SK-N-SH treated with all-trans-retinoic acid at 6 μM for 48 hours (cell line): ENCODE measurements around the gene FBXO8.

Experiments used
- ATAC-seq: fragments of 200-7000 bp; cut with Tn5 transposase; 3 replicates; pipeline ENCODE4 v1.9.1; 2020; ENCODE audit warnings: mild to moderate bottlenecking, moderate library complexity
- ARNTL ChIP-seq: fragments of 450-650 bp; formaldehyde crosslinking; IDR thresholded peaks from 2 replicates; pipeline ENCODE4 v1.5.0; 2020; ENCODE audit warnings: low read depth, mild to moderate bottlenecking, moderate library complexity, borderline replicate concordance
- BACH2 ChIP-seq: fragments of 250-450 bp; sonication (Bioruptor Pico); IDR thresholded peaks from 2 replicates; pipeline ENCODE4 v1.9.0; 2021; ENCODE audit warnings: mild to moderate bottlenecking, borderline replicate concordance
- CSDC2 ChIP-seq: fragments of 250-450 bp; sonication (Bioruptor Pico); IDR thresholded peaks from 2 replicates; pipeline ENCODE4 v1.5.0; 2020; ENCODE audit warnings: mild to moderate bottlenecking, moderate library complexity
- ESRRG ChIP-seq: fragments of 250-450 bp; sonication (Bioruptor Pico); IDR thresholded peaks from 2 replicates; pipeline ENCODE4 v1.6.1; 2021; ENCODE audit warnings: mild to moderate bottlenecking
- GLIS3 ChIP-seq: fragments of 250-450 bp; sonication (Bioruptor Pico); IDR thresholded peaks from 2 replicates; pipeline ENCODE4 v1.5.0; 2020; ENCODE audit warnings: mild to moderate bottlenecking, moderate library complexity
- ISL1 ChIP-seq: fragments of 250-450 bp; sonication (Bioruptor Pico); IDR thresholded peaks from 2 replicates; pipeline ENCODE4 v2.1.2; 2022; ENCODE audit warnings: mild to moderate bottlenecking, moderate library complexity
- OSR1 ChIP-seq: fragments of 250-450 bp; sonication (Bioruptor Pico); IDR thresholded peaks from 2 replicates; pipeline ENCODE4 v1.8.0; 2022; ENCODE audit warnings: moderate library complexity, mild to moderate bottlenecking, inconsistent platforms
- PPARA ChIP-seq: fragments of 250-450 bp; sonication (Bioruptor Pico); IDR thresholded peaks from 2 replicates; pipeline ENCODE4 v1.5.0; 2020; ENCODE audit warnings: mild to moderate bottlenecking, borderline replicate concordance
- RARB ChIP-seq: fragments of 250-450 bp; sonication (Bioruptor Pico); IDR thresholded peaks from 2 replicates; pipeline ENCODE4 v1.8.0; 2021; ENCODE audit warnings: mild to moderate bottlenecking, moderate library complexity
- SNAI2 ChIP-seq: fragments of 250-450 bp; sonication (Bioruptor Pico); IDR thresholded peaks from 2 replicates; pipeline ENCODE4 v1.5.0; 2020; ENCODE audit warnings: mild to moderate bottlenecking, moderate library complexity
- TCF4 ChIP-seq: fragments of 250-450 bp; sonication (Bioruptor Pico); IDR thresholded peaks from 2 replicates; pipeline ENCODE4 v1.8.0; 2021; ENCODE audit warnings: mild to moderate bottlenecking, moderate library complexity, borderline replicate concordance
- TOX ChIP-seq: fragments of 250-450 bp; sonication (Bioruptor Pico); IDR thresholded peaks from 2 replicates; pipeline ENCODE4 v1.8.0; 2021; ENCODE audit warnings: mild to moderate bottlenecking, moderate library complexity, borderline replicate concordance
- ZC3H10 ChIP-seq: fragments of 250-450 bp; sonication (Bioruptor Pico); IDR thresholded peaks from 2 replicates; pipeline ENCODE4 v1.5.1; 2021; ENCODE audit warnings: mild to moderate bottlenecking, moderate library complexity
- ZFP30 ChIP-seq: fragments of 450-650 bp; formaldehyde crosslinking; IDR thresholded peaks from 2 replicates; pipeline ENCODE4 v1.5.0; 2022; ENCODE audit warnings: mild to moderate bottlenecking, moderate library complexity
- ZNF565 ChIP-seq: fragments of 450-650 bp; formaldehyde crosslinking; conservative IDR thresholded peaks from 2 replicates; pipeline ENCODE4 v1.5.0; 2020; ENCODE audit warnings: low read depth, mild to moderate bottlenecking, moderate library complexity
- ZNF70 ChIP-seq: fragments of 450-650 bp; formaldehyde crosslinking; IDR thresholded peaks from 2 replicates; pipeline ENCODE4 v1.5.0; 2020; ENCODE audit warnings: mild to moderate bottlenecking, moderate library complexity
- ZNF8 ChIP-seq: fragments of 450-650 bp; formaldehyde crosslinking; IDR thresholded peaks from 2 replicates; pipeline ENCODE4 v1.5.0; 2020; ENCODE audit warnings: mild to moderate bottlenecking, moderate library complexity
- TF ChIP-seq, protein P1 (sequence below): fragments of 250-450 bp; sonication (Bioruptor Pico); IDR thresholded peaks from 2 replicates; pipeline ENCODE4 v1.5.0; 2020; ENCODE audit warnings: mild to moderate bottlenecking, moderate library complexity
- TF ChIP-seq, protein P2 (sequence below): fragments of 250-450 bp; sonication (Bioruptor Pico); IDR thresholded peaks from 2 replicates; pipeline ENCODE4 v1.8.0; 2021; ENCODE audit warnings: low read depth, mild to moderate bottlenecking, moderate library complexity, borderline replicate concordance
- TF ChIP-seq, protein P3 (sequence below): fragments of 250-450 bp; sonication (Bioruptor Pico); IDR thresholded peaks from 2 replicates; pipeline ENCODE4 v1.5.1; 2021; ENCODE audit warnings: mild to moderate bottlenecking, moderate library complexity
- TF ChIP-seq, protein P4 (sequence below): fragments of 250-450 bp; sonication (Bioruptor Pico); IDR thresholded peaks from 2 replicates; pipeline ENCODE4 v1.8.0; 2020; ENCODE audit warnings: mild to moderate bottlenecking, moderate library complexity, borderline replicate concordance
- TF ChIP-seq, protein P5 (sequence below): fragments of 250-450 bp; sonication (Bioruptor Pico); IDR thresholded peaks from 2 replicates; pipeline ENCODE4 v1.5.1; 2020; ENCODE audit warnings: low read depth, mild to moderate bottlenecking, moderate library complexity

The FBXO8 gene

DNA sequence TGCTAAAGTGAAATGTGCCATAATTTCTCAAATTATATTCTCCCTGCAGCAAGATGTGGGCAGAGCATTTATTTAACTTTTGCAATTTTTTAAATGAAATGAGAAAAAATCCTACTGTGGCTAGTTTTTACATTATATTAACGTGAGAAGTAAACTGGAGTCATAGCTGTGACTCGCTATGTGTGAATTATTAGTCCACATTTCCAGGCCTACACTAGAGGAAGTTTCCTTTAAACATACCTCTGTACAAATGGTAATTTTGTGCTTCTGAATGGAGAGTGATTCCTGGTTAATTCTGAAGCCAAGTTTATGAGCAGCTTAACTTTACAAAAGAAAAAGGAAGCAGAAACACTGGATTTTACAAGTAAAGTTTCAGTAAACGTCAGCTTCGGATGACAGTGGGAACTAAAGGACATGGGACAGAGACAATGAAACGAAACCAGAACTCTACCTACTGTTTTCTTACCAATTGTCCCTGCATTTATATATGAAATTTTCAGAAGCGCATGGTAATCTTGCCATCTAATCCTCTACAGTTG is 72.4 kb downstream of the FBXO8 start:
- no peak for TF ChIP-seq OSR1 (CRISPR knock-in tag)
- no peak for TF ChIP-seq ESRRG (CRISPR knock-in tag)
- TF ChIP-seq, protein P1, sequence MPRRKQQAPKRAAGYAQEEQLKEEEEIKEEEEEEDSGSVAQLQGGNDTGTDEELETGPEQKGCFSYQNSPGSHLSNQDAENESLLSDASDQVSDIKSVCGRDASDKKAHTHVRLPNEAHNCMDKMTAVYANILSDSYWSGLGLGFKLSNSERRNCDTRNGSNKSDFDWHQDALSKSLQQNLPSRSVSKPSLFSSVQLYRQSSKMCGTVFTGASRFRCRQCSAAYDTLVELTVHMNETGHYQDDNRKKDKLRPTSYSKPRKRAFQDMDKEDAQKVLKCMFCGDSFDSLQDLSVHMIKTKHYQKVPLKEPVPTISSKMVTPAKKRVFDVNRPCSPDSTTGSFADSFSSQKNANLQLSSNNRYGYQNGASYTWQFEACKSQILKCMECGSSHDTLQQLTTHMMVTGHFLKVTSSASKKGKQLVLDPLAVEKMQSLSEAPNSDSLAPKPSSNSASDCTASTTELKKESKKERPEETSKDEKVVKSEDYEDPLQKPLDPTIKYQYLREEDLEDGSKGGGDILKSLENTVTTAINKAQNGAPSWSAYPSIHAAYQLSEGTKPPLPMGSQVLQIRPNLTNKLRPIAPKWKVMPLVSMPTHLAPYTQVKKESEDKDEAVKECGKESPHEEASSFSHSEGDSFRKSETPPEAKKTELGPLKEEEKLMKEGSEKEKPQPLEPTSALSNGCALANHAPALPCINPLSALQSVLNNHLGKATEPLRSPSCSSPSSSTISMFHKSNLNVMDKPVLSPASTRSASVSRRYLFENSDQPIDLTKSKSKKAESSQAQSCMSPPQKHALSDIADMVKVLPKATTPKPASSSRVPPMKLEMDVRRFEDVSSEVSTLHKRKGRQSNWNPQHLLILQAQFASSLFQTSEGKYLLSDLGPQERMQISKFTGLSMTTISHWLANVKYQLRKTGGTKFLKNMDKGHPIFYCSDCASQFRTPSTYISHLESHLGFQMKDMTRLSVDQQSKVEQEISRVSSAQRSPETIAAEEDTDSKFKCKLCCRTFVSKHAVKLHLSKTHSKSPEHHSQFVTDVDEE (CRISPR knock-in tag): no peak
- no peak for TF ChIP-seq ZFP30 (CRISPR knock-in tag)
- TF ChIP-seq, protein P2, sequence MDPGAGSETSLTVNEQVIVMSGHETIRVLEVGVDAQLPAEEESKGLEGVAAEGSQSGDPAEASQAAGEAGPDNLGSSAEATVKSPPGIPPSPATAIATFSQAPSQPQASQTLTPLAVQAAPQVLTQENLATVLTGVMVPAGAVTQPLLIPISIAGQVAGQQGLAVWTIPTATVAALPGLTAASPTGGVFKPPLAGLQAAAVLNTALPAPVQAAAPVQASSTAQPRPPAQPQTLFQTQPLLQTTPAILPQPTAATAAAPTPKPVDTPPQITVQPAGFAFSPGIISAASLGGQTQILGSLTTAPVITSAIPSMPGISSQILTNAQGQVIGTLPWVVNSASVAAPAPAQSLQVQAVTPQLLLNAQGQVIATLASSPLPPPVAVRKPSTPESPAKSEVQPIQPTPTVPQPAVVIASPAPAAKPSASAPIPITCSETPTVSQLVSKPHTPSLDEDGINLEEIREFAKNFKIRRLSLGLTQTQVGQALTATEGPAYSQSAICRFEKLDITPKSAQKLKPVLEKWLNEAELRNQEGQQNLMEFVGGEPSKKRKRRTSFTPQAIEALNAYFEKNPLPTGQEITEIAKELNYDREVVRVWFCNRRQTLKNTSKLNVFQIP (CRISPR knock-in tag): no peak
- no peak for TF ChIP-seq ZNF565 (CRISPR knock-in tag)
- no peak for TF ChIP-seq TOX (CRISPR knock-in tag)
- no peak for TF ChIP-seq ZNF8 (CRISPR knock-in tag)
- TF ChIP-seq CSDC2 (CRISPR knock-in tag): no peak
- TF ChIP-seq, protein P3, sequence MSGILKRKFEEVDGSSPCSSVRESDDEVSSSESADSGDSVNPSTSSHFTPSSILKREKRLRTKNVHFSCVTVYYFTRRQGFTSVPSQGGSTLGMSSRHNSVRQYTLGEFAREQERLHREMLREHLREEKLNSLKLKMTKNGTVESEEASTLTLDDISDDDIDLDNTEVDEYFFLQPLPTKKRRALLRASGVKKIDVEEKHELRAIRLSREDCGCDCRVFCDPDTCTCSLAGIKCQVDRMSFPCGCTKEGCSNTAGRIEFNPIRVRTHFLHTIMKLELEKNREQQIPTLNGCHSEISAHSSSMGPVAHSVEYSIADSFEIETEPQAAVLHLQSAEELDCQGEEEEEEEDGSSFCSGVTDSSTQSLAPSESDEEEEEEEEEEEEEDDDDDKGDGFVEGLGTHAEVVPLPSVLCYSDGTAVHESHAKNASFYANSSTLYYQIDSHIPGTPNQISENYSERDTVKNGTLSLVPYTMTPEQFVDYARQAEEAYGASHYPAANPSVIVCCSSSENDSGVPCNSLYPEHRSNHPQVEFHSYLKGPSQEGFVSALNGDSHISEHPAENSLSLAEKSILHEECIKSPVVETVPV (CRISPR knock-in tag): no peak
- no peak for TF ChIP-seq ZNF70 (CRISPR knock-in tag)
- TF ChIP-seq RARB (CRISPR knock-in tag): no peak
- TF ChIP-seq ISL1 (CRISPR knock-in tag): no peak
- TF ChIP-seq ARNTL (CRISPR knock-in tag): no peak
- no peak for TF ChIP-seq SNAI2
- TF ChIP-seq, protein P4, sequence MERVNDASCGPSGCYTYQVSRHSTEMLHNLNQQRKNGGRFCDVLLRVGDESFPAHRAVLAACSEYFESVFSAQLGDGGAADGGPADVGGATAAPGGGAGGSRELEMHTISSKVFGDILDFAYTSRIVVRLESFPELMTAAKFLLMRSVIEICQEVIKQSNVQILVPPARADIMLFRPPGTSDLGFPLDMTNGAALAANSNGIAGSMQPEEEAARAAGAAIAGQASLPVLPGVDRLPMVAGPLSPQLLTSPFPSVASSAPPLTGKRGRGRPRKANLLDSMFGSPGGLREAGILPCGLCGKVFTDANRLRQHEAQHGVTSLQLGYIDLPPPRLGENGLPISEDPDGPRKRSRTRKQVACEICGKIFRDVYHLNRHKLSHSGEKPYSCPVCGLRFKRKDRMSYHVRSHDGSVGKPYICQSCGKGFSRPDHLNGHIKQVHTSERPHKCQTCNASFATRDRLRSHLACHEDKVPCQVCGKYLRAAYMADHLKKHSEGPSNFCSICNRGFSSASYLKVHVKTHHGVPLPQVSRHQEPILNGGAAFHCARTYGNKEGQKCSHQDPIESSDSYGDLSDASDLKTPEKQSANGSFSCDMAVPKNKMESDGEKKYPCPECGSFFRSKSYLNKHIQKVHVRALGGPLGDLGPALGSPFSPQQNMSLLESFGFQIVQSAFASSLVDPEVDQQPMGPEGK: no peak
- no peak for TF ChIP-seq GLIS3 (CRISPR knock-in tag)
- TF ChIP-seq TCF4 (CRISPR knock-in tag): no peak
- no peak for TF ChIP-seq BACH2 (CRISPR knock-in tag)
- no peak for TF ChIP-seq PPARA (CRISPR knock-in tag)

DNA sequence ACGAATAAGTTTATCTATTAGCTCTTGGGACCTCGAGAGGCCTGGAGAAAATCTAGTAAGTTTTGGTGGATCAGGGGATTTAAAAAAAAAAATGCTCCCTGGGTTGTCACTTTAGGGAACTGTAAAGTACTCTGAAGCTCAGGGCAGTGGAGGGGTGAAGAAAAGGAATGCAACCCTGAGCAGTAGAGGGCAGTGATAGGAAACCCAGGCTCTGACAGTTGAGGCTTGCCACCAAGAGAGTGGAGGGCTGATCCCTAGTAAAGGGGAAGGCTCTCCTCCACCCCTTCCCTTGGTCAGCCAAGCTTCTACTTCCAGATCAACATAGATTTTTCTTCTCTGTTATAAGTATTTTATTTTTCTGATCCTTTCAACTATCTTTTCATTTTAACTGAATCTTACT is 73.1 kb downstream of the FBXO8 start:
- peak; percentile 81 for ATAC-seq
- TF ChIP-seq, protein P1 (CRISPR knock-in tag): no peak
- TF ChIP-seq, protein P4: no peak
- TF ChIP-seq ARNTL (CRISPR knock-in tag) (no peak), RARB (CRISPR knock-in tag) (no peak), ZNF565 (CRISPR knock-in tag) (no peak), BACH2 (CRISPR knock-in tag) (no peak), ZC3H10 (CRISPR knock-in tag) (no peak), SNAI2 (no peak), PPARA (CRISPR knock-in tag) (no peak), GLIS3 (CRISPR knock-in tag) (no peak), OSR1 (CRISPR knock-in tag) (no peak), TCF4 (CRISPR knock-in tag) (no peak)
- TF ChIP-seq, protein P5, sequence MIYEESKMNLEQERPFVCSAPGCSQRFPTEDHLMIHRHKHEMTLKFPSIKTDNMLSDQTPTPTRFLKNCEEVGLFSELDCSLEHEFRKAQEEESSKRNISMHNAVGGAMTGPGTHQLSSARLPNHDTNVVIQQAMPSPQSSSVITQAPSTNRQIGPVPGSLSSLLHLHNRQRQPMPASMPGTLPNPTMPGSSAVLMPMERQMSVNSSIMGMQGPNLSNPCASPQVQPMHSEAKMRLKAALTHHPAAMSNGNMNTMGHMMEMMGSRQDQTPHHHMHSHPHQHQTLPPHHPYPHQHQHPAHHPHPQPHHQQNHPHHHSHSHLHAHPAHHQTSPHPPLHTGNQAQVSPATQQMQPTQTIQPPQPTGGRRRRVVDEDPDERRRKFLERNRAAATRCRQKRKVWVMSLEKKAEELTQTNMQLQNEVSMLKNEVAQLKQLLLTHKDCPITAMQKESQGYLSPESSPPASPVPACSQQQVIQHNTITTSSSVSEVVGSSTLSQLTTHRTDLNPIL (CRISPR knock-in tag): no peak
- TF ChIP-seq, protein P3 (CRISPR knock-in tag): no peak

More for the DNA sequence above, 72.4 kb downstream of the FBXO8 start:
- ATAC-seq: peak; percentile 41; the same call in 2 of the 3 replicates
